HG03097 (cell line): Measurements from ENCODE around the gene RCE1.

ENCODE experiments used
- ATAC-seq: cut with Tn5 transposase; IDR thresholded peaks from one replicate; pipeline ENCODE4 v1.9.1; 2021; ENCODE audit not compliant: unreplicated experiment, low FRiP score

The RCE1 gene

DNA sequence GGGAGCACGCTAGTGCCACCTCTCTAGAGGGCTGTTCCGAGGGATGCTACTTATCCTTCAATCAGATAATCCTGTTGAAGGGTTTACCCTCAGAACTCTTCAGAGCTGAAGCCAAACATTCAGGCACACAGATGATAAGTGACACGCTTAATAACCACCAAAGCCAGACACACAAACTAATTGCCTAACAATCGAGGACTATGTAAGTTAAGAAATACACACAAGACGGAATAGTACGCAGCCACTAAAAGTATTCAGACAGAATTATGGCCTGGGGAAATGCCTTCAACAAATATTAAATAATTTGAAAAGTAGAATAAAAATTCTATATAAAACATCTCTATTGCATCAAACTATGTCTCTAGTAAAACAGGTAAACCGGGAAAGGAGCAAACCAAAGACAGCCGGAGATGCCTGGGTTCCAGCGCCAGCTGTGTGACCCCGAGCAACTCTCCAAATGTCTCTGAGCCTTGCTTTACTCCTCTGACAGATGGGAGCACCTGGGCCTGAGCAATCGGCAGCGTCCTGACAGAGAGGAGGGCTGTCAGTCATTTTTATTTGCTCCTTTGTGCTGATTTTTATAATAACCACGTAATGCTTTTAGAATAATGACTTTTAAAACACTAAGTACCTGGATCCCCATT lies 25.0 kb downstream of the RCE1 start:
- no peak for ATAC-seq

DNA sequence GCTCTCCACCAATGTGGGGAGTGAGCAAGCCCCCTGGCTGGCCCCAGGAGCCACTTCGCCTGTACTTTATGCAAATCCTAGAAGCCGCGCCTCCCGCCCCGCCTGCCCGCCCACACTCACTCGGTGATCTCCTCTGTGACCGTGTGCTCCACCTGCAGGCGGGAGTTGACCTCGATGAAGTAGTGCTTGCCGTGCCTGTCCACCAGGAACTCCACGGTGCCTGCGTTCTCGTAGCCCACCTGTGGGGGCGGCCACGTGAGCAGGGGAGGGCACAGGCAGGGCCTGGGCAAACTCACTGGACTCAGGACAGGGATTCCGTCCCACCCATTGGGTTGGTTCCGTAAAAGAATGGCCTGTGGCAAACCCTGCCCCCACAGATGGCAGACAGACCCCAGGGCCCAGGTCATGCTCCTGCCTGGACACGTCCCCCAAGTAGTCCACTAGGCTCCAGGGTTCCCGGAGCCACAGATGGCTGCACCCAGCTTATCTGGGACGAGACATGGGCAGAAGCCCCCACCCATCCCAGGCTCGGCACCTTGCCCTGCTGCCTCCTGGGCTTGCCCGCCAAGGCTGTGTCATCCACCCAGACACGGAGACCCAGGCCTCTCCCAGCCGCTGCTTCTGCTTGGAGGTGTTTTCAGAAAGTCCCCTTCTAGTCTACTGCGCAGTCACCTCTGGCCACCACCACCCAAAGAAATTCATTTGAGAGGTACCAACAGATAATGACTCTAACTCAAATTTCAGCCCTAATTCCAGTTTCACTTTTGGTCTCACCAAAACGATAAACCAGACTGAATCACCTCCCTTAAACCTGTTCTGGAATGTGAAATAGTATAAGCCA lies 25.7 kb downstream of the RCE1 start:
- no peak for ATAC-seq

DNA sequence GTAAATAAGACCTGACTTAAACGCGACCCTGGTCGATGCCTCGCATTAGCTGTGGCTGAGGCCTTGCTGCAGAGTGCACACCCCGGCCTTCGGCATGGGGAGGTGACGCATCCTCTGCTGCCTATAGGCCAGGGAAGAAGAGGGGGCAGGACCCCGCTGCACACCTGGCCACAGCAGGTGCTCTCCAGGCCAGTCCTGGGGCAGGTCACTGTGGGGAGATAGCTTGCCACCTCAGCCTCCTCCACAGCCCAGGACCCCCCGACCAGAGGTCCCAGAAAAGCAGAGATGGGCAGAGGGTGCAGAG lies 26.3 kb downstream of the RCE1 start:
- ATAC-seq = no peak

DNA sequence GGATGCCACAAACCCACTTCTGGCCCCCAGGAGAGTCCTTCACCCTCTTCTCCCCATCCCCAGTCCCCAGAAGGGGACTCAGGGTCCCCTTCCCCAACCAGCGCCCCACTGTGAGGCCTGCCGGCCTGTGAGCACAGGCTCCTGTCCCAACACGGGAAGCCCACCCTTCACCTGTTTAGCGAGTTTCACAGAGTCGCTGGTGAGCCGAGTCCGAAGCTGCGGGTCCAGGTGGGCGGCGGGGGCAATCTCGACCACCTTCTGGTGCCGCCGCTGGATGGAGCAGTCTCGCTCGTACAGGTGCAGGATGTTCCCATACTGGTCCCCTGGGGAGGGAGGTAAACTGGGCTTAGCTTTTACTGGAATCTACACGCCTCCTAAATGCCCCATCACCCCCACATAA lies 26.9 kb downstream of the RCE1 start:
- no peak for ATAC-seq

DNA sequence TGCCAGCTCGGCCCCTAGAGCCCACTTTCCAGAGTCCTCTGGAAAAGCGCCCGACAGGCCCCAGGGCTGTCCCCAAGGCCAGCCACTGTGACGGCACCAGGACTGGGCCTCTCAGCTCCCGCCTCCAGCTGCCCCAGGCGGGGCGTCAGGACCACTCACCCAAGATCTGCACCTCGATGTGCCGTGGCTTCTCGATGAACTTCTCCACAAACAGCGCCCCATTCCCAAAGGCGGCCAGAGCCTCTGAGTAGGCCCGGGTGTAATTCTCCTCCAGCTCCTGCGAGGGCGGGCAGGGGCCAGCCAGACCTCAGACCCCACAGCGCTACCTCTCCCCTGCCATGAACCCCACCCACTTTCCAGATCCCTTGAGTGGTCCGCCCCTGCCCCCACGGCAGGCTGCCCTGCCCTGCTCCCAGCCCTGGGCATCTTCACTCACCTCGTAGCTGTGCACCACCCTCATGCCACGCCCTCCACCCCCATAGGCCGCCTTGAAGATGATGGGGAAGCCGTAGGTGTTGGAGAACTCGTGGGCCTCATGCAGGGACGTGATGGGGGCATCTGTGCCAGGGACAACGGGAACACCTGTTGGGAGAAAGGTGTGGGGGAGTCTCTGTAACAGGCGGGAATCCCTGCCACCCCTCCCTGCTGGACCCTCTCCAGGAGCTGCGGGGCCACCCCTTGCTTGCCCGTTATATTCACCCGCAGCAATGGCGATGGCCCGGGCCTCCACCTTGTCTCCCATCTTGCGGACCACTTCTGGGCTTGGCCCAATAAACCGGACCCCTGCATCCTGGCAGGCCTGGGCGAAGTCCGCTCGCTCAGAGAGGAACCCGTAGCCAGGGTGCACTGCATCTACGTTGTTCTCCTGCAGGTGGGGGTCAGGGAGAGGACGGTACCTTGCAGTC lies 27.6 kb downstream of the RCE1 start:
- no peak for ATAC-seq

DNA sequence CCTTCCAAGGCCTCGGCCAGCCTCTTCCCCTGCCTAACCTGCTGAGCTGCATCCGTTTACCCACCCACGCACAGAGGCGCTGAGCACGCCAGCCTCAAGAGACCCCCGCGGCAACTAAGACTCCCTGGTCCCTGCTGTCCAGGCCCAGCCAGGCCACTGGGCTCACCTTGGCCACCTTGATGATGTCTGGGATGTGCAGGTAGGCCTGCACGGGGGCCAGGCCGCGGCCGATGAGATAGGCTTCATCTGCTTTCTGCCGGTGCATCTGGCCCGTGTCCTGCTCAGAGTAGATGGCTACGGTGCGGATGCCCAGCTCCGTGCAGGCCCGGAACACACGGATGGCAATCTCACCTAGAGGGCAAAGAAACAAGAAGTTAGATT lies 28.3 kb downstream of the RCE1 start:
- no peak for ATAC-seq

DNA sequence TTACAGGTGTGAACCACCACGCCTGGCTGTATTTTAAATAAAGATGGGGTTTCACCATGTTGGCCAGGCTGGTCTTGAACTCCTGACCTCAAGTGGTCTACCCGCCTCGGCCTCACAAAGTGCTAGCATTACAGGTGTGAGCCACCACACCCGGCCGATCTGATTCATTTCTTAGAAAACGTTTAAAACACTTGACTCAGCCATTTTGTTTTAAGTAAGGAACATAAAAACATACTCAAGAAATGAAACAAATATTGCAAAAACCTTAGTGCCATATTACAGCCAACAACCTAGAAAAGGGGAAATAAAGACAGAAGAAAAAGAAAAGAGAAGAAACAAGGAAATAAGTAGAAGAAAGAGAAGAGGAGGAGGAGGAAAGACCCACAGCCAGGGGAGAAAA lies 31.0 kb downstream of the RCE1 start:
- ATAC-seq = no peak

DNA sequence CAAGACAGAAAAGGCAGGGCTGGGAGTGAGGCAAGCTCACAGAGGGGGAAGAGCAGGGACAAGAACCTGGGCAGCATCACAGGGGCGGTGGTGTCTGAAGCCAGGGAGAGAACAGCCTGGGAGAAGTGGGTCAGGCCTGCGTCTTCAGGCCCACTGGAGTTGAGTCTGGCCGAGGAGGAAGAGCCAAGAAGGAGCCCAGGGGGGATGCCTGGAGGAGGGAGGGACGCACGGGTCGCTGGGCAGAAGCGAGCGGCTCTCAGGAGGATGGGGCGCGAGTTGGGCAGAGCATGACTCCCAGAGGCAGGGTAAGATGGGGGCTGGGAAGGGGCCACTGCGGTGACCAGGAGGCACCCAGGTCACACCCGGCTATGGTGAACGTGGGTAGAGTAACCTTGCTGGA lies 32.1 kb downstream of the RCE1 start:
- ATAC-seq = no peak

DNA sequence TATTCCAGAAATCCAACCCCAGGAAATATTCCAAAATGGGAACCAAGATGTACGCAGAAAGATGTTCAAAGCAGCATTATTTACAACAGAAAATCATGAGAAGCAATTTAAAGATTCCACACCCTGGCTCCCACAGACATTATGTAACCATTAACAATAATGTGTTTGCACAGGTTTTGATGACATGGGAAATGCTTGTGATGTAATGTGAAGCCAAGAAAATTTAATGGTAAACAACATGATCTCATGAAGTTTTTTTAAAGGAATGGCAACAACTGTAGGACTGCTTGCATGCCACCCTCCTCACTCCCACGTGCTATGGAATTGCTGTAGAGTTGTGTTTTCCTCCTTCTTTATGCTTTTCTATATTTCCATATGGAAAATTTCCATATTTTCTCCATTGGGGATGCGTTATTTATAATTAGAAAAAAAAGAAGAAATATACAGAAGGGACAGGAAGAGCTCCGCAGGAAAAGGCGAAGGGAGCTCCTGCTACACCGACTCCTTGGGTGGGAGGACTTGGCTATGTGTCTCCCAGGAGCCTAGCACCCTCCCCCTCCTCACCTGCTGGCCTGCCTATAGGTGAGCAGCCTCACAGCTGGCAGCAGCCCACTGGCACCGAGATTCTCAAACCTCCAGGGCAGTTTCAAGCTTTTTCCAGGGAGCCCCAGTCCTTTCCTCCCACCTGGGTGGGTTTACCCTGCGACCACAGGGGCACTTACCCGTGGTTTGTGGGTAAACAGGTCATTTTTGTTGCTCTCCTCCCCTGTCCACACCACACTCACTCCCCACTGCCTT lies 34.5 kb downstream of the RCE1 start:
- ATAC-seq = no peak

DNA sequence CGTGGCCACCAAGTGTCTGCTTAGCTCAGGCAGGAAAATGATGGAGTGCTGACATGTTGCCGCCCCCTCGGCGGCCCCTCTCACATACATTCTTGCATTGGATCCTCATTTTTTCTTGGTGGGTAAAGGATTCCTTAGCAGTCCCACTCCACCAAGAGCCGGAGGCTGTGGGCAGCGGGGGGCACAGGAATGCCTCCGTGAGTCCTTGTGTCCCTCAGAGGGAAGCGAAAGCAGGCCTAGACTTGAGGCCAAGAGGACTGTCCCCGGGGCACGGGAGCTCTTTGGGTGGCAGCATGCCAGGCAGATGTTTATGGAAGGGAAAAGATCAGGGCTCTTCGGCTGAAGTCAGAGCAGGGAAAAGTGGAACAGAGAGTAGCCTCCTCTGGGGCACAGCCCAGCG lies 35.2 kb downstream of the RCE1 start:
- no peak for ATAC-seq

DNA sequence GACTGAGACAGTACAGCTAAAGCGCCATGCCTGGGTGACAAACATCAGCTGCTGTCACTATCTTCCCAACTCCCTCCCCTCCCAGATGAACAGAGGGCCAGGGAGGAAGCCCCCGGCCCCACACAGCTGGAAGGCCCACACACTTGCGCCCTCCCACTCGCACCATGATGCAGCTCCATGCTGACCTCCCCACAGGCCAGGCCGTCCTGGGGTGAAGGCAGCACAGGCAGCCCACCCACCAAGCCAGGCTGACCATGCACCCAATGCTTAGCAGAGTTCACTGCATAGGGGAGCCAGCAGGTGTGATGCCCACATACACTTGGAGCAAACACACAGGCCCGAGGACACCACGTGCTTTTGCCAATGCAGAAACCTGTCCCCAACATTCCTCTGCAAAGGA lies 35.8 kb downstream of the RCE1 start:
- ATAC-seq = no peak

DNA sequence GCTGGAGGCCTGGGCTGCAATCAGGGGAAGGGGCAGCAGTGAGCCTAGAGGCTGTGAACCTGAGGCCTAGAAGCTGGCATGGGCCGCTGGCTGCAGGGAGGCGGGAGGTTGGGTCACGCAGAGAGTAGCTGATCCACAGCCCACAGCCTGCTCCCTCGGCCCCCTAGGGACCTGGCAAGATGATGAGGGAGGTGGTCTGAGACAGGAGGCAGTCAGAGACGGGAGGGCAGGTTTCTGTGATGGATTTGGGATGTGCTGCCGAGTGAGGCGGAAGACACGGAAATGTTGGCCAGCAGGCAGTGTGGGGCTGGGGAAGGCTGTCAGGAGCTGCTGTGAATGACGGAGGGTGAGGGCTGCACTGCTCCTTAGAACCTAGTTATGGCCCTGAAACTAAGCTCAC lies 36.3 kb downstream of the RCE1 start:
- no peak for ATAC-seq

DNA sequence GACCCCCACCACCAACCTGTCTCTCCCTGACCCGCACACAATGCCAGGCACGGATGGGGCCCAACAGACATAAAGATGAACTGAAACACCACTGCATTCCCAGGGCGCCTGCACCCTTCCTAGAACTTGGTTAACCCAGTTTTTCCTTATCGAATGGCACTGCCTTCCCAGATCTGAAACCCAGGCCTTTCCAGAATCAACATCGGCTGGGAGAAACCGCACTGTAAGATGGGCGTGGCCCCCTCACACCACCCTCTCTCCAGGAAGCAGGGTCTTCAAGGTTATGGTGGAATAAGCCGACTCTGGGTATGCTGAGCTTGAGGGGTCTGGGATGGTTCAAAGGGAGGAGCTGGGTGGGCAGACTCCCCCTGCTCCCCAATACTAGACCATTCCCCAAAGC lies 36.8 kb downstream of the RCE1 start:
- ATAC-seq = no peak

DNA sequence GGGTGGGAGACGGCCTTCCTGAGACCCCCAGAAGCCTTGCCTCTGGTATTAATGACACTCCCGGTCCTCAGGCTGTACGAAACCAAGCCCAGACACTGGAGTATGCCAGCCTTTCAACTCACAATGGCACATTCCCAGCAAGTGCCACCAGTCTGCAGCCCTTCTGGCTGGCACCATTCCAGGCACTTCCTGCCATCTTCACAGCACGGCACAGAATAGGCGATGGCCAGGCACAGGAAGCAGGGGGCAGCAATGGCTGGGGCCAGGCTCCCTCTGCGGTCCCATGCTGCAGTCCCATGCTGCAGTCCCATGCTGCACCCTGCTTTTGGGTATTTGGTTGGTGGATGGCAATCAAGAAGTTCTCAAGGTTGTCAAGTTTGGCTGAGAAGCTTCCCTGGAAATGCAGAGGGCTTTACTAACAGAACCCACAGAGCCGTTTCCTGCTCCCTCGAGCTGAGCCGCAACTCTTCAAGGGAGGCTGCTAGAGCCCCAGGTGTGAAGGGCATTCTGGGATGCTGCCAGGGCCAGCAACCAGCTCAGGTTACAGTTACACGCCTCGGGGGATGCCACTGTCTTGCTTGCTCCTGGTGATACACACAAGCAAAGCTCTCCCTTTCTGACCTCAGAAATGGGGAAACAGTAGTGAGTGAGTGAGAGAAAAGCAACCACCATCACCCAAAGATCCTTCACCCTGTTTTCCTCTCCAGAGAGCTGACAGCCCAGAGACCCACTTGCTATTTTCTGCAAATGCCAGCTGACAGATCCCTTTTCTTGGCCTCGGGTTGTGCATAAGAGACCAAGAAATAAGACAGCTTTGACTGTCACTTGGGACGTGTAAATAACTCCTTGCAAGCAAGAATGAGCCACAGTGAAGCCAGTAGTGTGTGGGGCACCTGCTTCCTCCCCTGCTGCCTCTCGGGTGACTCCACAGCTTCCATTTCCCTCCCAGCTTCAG lies 37.5 kb downstream of the RCE1 start:
- no peak for ATAC-seq

DNA sequence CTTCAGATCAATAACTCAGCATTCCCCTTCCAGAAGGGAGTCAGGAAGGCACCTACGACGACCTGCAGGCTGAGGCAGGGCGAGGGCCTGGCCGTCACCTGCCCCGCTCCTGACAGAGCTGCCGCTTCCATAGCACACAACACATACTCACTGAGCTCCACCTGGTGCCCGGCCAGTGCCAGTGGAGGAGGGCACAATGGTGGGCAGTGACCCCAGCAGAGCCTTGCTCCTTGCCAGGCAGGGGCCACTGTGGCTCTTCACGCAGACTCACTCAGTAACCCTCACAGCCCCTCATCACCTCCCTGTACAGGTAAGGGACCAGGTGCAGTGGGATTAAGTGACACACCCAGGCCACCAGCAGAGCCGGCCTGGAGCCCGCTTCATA lies 38.2 kb downstream of the RCE1 start:
- ATAC-seq = no peak

DNA sequence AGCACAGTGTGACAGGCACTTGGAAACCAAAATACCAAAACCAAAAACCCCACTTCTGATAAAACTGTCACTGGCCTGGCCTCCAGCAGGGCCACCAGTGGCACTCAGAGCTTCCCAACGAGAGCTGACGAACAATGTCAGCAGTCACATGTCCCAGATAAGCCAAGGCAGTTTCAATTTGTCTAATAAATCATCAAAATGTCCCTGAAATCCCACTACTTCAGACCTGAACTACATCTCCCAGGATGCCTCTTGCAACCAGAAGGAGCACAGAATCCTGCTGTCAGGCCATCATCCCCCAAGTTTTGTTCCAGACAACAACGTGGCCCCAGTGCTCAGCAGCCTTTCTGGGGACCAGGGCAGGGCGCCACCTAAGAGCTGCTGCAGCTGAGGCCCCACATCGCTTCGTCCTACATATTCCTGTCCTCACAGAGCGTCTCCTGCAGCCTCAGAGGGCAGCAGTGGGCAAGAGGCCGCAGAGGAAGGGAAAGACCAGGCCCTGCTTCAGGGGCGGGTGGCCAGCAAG lies 38.7 kb downstream of the RCE1 start:
- no peak for ATAC-seq

DNA sequence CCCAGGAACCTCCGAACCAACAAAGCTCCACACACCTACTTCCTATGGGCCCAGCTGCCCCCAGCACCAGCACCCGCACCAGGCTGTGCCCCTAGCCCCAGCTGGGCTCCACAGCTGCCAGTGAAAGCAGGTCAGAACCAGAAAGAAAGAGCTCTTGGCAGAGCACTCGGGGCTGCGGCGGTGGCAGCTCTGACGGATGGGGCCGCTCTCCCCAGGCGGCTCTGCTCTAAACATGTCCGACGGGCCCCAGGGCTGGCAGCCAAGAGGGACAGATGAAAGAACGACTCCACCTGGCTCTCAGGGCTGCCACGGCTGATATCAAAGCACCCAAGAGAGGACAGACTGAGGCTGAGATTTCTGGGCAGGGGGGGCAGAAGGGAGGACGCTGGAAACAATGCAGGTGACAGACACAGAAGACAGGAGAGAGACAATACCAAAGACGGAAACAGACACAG lies 39.3 kb downstream of the RCE1 start:
- ATAC-seq = no peak

DNA sequence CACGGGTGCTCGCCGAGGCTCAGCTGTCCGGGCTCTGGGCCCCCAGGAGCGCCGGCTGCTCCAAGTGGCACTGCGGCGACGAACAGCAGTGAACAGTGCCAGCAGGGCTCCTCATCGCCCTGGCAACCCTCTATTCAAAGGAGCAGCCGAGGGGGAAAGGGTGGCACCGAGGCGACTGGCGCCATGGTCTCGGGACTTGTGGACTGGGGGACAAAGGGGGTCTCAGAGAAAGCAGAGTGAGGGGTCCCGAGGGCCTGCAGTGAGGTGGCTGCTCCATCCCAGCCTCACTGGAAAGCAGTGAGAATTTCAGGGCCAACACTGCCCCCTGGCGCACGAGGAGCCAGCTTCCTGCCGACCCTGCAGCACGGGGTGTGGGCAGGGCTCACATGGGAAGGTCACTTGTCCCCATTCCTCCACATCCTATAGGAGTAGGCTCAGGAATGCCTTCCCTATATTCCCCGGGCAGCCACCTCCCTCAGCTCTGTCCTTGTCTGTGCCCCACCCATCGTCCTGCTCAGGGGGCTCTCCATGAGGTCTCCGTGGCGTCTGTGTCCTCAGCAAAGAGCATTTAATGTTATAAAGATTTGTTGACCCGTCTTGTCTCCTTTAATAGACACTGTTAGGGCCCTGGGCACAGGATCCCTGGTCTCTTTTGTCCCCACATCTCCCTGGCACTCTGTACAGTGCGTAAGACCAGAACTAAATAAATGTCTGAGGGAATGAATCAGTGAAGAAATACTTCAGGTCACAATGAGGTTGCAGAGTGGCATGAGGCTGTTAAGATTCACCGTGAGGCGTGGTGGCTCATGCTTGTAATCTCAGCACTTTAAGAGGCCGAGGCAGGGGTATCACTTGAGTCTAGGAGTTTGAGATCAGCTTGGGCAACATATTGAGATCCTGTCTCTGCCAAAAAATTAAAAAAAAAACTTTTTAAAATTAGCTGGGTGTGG lies 40.0 kb downstream of the RCE1 start:
- no peak for ATAC-seq
